ENCODE measurements around the gene PLIN5.

Gene PLIN5

GRCh38 chr19:4521170-4521887, 13.7 kb downstream of the PLIN5 start:
- DNase-seq: no peak

- DNase-seq: no peak
These were observed 15.3 kb downstream of the PLIN5 start for GRCh38 chr19:4519521-4520277.

GRCh38 chr19:4519172-4519496, 15.9 kb downstream of the PLIN5 start:
- no peak for DNase-seq

- no peak for DNase-seq
These were observed 16.5 kb downstream of the PLIN5 start, which contains the start of gene PLIN4 for GRCh38 chr19:4518345-4519171. Gene PLIN4, minus strand, starts transcription at chr19:4518486. Its CDS starts 214 bp downstream, at chr19:4518272.

GRCh38 chr19:4517451-4518057, 17.5 kb downstream of the PLIN5 start:
- no peak for DNase-seq

GRCh38 chr19:4516939-4517300, 18.1 kb downstream of the PLIN5 start:
- no peak for DNase-seq

- no peak for DNase-seq
These were observed 18.7 kb downstream of the PLIN5 start for GRCh38 chr19:4516199-4516938.

DNA sequence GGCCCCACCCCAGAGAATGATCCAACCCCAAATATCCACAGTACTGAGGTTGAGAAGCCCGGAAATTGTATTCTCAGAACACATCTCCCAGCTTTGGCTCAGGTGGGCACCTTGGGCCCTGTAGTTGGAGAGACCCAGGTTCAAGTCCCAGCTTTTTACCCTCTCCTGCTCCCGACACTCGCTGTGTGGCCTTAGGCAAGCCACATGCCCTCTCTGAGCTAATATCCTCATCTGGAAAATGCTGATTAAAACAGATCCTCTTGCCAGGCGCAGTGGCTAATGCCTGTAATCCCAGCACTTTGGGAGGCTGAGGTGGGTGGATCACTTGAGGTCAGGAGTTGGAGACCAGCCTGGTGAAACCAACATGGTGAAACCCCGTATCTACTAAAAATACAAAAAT, 19.3 kb downstream of the PLIN5 start:
- DNase-seq: no peak

DNA sequence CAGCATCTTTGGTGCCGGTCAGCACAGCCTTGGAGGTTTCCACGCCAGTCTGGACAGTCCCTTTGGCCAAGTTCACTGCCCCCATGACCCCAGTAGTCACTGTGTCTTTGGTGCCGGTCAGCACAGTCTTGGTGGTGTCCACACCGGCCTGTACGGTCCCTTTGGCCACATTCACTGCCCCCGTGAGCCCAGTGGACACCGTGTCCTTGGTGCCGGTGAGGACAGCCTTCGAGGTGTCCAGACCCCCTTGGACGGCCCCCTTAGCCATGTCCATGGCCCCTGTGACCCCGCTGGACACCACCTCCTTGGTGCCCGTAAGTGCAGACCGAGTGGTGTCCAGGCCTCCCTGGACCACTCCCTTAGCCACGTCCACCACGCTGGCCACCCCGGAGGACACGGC, 21.8 kb downstream of the PLIN5 start:
- DNase-seq: no peak

DNA sequence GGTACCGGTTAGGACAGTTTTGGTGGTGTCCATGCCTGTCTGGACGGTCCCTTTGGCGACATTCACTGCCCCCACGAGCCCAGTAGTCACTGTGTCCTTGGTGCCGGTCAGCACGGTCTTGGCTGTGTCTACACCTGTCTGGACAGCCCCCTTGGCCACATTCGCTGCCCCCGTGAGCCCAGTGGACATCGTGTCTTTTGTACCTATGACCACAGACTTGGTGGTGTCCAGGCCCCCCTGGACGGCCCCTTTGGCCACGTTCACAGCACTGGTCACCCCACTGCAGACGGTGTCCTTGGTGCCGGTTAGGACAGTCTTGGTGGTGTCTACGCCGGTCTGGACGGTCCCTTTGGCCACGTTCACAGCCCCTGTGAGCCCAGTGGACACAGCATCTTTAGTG, 23.0 kb downstream of the PLIN5 start:
- DNase-seq: no peak

GRCh38 chr19:4511300-4512054, 23.5 kb downstream of the PLIN5 start:
- no peak for DNase-seq

DNA sequence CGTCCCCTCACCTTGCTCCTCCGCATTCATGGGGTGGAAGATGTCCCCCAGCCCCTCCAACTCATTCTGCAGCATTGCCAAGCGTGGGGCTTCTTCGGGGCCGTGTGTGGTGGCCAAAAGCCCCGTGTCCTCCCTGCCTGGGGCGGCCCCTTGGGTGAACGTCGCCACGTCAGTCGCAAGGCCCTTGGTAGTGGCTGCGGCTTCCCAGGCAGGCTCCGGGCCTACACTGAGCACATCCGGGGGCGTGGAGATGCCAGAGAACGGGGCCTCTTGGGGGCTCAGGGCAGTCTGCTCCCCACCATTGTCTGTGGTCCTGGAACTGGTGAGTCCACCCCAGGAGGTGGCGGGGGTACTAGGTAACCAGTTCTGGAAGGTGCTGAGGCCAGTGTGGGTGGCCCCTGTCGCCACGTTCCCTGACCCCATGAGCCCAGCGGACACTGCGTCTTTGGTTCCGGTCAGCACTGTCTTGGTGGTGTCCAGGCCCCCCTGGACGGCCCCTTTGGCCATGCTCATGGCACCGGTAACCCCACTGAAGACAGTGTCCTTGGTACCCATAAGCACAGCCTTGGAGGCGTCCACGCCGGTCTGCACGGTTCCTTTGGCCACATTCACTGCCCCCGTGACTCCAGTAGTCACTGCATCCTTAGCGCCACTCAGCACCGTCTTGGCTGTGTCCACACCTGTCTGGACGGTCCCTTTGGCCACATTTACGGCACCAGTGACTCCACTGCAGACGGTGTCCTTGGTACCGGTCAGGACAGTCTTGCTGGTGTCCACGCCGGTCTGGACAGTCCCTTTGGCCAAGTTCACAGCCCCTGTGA, 24.4 kb downstream of the PLIN5 start:
- no peak for DNase-seq

DNA sequence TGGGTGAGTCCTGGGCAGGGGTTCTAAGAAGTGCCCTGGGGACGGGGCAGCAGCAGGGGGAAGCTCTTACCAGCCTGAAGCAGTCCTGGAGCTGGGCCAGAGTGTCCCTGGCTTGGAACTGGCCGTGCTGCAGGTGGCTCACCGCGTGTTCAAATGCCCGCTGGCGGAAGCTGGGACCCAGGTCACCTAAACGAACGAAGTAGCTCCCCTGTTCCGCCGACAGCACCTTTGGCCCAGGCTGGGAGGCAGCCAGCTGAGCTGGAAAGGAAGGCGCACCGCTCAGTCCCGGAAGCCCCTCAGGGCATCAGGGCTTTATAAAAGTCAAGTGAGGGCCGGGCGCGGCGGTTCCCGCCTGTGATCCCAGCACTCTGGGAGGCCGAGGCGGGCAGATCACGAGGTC, 26.3 kb downstream of the PLIN5 start:
- no peak for DNase-seq

DNA sequence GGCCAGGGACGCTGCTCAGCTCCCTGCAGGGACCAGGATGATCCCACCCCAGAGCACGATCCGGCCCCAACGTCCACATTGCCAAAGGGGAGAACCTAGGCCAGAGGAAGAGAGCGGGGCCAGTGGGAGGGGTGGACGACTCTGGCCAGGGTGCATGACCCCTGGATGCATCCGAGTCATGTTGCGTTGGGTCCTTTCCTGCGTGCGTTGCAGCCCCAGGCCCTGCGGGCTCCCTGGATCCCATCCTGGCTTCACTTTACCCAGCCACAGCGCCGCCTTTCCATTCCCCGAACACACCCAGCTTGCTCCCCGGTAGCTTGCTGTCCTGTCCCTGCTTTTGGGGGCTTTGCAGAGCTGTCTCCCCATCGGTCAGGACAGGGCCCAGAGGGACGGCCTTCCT, 27.2 kb downstream of the PLIN5 start:
- no peak for DNase-seq

GRCh38 chr19:4507150-4507452, 27.9 kb downstream of the PLIN5 start:
- no peak for DNase-seq

GRCh38 chr19:4506449-4507149, 28.4 kb downstream of the PLIN5 start:
- DNase-seq: peak; percentile 58 to 62 (median 61)

DNA sequence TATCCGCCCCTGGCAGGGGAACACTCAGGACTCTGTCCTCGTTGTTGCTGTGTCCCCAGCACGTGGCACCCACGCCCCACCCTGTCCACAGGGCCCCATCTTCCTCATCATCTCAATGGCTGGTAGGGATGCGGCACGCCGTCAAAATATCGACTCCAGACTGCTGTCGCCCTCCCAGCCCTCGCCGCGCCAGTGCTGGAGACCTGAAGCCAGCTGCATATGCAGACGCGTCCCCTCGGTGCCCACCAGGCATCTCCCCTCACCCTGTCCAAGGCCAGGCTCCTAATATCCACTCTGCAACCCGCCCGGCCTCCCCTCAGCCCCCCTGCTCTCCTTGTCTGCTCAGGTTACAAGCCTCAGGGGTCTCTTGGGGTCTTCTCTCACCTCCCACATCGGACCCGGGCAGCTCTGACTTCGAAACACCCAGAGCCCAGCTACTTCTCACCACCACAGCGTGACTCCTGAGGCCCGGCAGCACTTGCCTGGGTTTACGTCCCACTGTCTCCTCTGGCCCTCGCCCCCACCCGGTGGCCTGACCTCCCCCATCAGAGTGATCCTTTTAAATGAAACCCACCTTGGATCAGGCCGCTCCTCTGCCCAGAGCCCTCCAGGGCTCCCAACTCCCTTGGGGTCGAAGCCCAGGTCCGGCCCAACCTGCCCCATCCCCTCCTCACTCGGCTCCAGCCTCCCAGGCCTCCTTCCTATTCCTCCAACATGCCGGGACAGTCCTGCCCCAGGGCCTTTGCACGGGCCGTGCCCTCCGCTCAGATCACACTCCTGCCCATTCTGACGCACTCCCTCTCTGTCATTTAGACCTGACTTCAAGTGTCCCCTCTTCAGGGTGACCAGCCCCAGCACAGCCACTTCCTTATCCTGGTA, 29.2 kb downstream of the PLIN5 start:
- DNase-seq: no peak

GRCh38 chr19:4504891-4505569, 30.0 kb downstream of the PLIN5 start:
- peak; percentile 87 to 91 (median 89) for DNase-seq

GRCh38 chr19:4504297-4504701, 30.7 kb downstream of the PLIN5 start:
- no peak for DNase-seq
